Stimulated activated CD8-positive, alpha-beta memory T cell treated with anti-CD3 and anti-CD28 coated beads, Interleukin-15, amount 100 ng/mL, for 1 hour (primary cell): Measurements from ENCODE around the gene PLCH1.

Experiments
- DNase-seq: peaks from one replicate; pipeline ENCODE4 v3.0.0-alpha.2; 2020; ENCODE audit warnings: low read depth

Gene PLCH1

GRCh38 chr3:155528579-155528978 lies 216.3 kb downstream of the PLCH1 start:
- DNase-seq: no peak

GRCh38 chr3:155525324-155525833 lies 219.5 kb downstream of the PLCH1 start:
- no peak for DNase-seq

GRCh38 chr3:155520463-155520862 lies 224.4 kb downstream of the PLCH1 start:
- no peak for DNase-seq

GRCh38 chr3:155519078-155519477 lies 225.8 kb downstream of the PLCH1 start:
- DNase-seq: no peak

- DNase-seq: no peak
These were observed 227.0 kb downstream of the PLCH1 start for GRCh38 chr3:155517903-155518302.

GRCh38 chr3:155516439-155516838 lies 228.4 kb downstream of the PLCH1 start:
- DNase-seq: no peak

- DNase-seq: no peak
These were observed 232.0 kb downstream of the PLCH1 start for GRCh38 chr3:155512867-155513261.

GRCh38 chr3:155512175-155512866 lies 232.6 kb downstream of the PLCH1 start:
- DNase-seq: no peak

GRCh38 chr3:155504682-155505081 lies 240.2 kb downstream of the PLCH1 start:
- DNase-seq: no peak

- DNase-seq: no peak
These were observed 242.2 kb downstream of the PLCH1 start for GRCh38 chr3:155502630-155503029.

GRCh38 chr3:155500194-155500818 lies 244.6 kb downstream of the PLCH1 start:
- no peak for DNase-seq

GRCh38 chr3:155497930-155498647 lies 246.8 kb downstream of the PLCH1 start:
- no peak for DNase-seq

GRCh38 chr3:155496206-155496605 lies 248.7 kb downstream of the PLCH1 start:
- DNase-seq: no peak

GRCh38 chr3:155495387-155495786 lies 249.5 kb downstream of the PLCH1 start:
- no peak for DNase-seq

GRCh38 chr3:155494332-155494731 lies 250.5 kb downstream of the PLCH1 start:
- DNase-seq: no peak

GRCh38 chr3:155492841-155493240 lies 252.0 kb downstream of the PLCH1 start:
- DNase-seq: no peak

- DNase-seq: no peak
These were observed 253.2 kb downstream of the PLCH1 start for GRCh38 chr3:155491696-155492095.

- DNase-seq: no peak
These were observed 256.2 kb downstream of the PLCH1 start for GRCh38 chr3:155488671-155489070.

- DNase-seq: no peak
These were observed 259.0 kb downstream of the PLCH1 start for GRCh38 chr3:155485897-155486296.

GRCh38 chr3:155481591-155481990 lies 263.3 kb downstream of the PLCH1 start:
- no peak for DNase-seq

- DNase-seq: no peak
These were observed 263.8 kb downstream of the PLCH1 start for GRCh38 chr3:155481089-155481488.

GRCh38 chr3:155465664-155466063 lies 279.2 kb downstream of the PLCH1 start:
- no peak for DNase-seq

- no peak for DNase-seq
These were observed 282.2 kb downstream of the PLCH1 start for GRCh38 chr3:155462672-155463071.
